GM12878 (cell line): Measurements from ENCODE around the gene VEGFB. TPM values are rescaled to one million over a fixed set of nuclear protein-coding genes. Genes with fewer than 3 reads are reported as not detected.

Experiments
- ATAC-seq: fragments of 200-7000 bp; cut with Tn5 transposase; 3 replicates; pipeline ENCODE4 v1.9.1; 2020; ENCODE audit warnings: mild to moderate bottlenecking, moderate library complexity
- BruUV-seq: library from RNA; stranded (reverse); fragments of 400-500 nt; replicated peaks from 2 replicates; lab custom pipeline; 2021; lab: Mats Ljungman, UMichigan
- CTCF ChIA-PET: fragments of 300-600 bp; sonication (Branson Sonifier 250); formaldehyde crosslinking; extraction: SDS; loops from one replicate; lab custom pipeline; 2021; ENCODE audit warnings: inconsistent platforms; lab: Yijun Ruan, JAX
- POLR2A ChIA-PET: fragments of 350-600 bp; formaldehyde crosslinking; extraction: SDS; loops from one replicate; lab custom pipeline; 2021; ENCODE audit warnings: inconsistent platforms; lab: Charles Lee
- RAD21 ChIA-PET: fragments of 300-600 bp; sonication (Branson Sonifier 250); formaldehyde crosslinking; loops from one replicate; lab custom pipeline; 2023; ENCODE audit warnings: antibody characterized with exemption; ENCODE audit not compliant: unreplicated experiment; lab: Charles Lee
- SMC1A ChIA-PET: fragments of 300-600 bp; sonication (Branson Sonifier 250); formaldehyde crosslinking; loops from one replicate; lab custom pipeline; 2023; ENCODE audit not compliant: unreplicated experiment, uncharacterized antibody; lab: Charles Lee
- DNase-seq: peaks from one replicate; pipeline ENCODE4 v3.0.0-alpha.2; 2011; ENCODE audit warnings: low read depth, low spot score
- FAIRE-seq: peaks from 3 replicates; lab custom pipeline; 2011; peaks lifted over from hg19 to GRCh38; lab: Jason Lieb, UNC
- H2AFZ ChIP-seq: 2 replicates; pipeline ENCODE4 v1.6.0; 2011; ENCODE audit warnings: low read depth, low read length, control low read depth; ENCODE audit not compliant: control insufficient read depth
- H3K27ac ChIP-seq: 2 replicates; pipeline ENCODE4 v1.5.1; 2011; ENCODE audit warnings: control low read depth; ENCODE audit not compliant: control insufficient read depth, insufficient read depth
- H3K27me3 ChIP-seq, 2 experiments: replicated peaks in 1 of 2; 2 replicates each; pipeline versions ENCODE4 v1.6.0 to v1.6.1; 2011; ENCODE audit warnings: low read length in 1 of 2; ENCODE audit not compliant: control insufficient read depth in 2 of 2, insufficient read depth in 2 of 2
- H3K36me3 ChIP-seq, 2 experiments: 2 replicates each; pipeline ENCODE4 v1.5.1; 2011; ENCODE audit warnings: low read length in 1 of 2; ENCODE audit not compliant: control insufficient read depth in 2 of 2, insufficient read depth in 2 of 2
- H3K4me1 ChIP-seq: 2 replicates; pipeline ENCODE4 v1.6.1; 2011; ENCODE audit warnings: mild to moderate bottlenecking, low read length, moderate library complexity, mixed read lengths; ENCODE audit not compliant: control insufficient read depth, insufficient read depth
- H3K4me2 ChIP-seq: 2 replicates; pipeline ENCODE4 v1.6.0; 2011; ENCODE audit warnings: control low read depth; ENCODE audit not compliant: control insufficient read depth, insufficient read depth
- H3K4me3 ChIP-seq: fragments of 200-600 bp; sonication (generic); 2 replicates; pipeline ENCODE4 v1.5.1; 2016
- H3K79me2 ChIP-seq: 2 replicates; pipeline ENCODE4 v1.6.0; 2011; ENCODE audit warnings: low read length; ENCODE audit not compliant: control insufficient read depth, insufficient read depth
- H3K9ac ChIP-seq: 2 replicates; pipeline ENCODE4 v1.8.0; 2011; ENCODE audit warnings: low read length, control low read depth, mixed read lengths; ENCODE audit not compliant: control insufficient read depth, insufficient read depth
- H3K9me3 ChIP-seq: replicated peaks from 3 replicates; pipeline ENCODE4 v1.5.1; 2011; ENCODE audit warnings: mild to moderate bottlenecking, low read length; ENCODE audit not compliant: control insufficient read depth, insufficient read depth
- H4K20me1 ChIP-seq: 2 replicates; pipeline ENCODE4 v1.6.0; 2011; ENCODE audit not compliant: control insufficient read depth, insufficient read depth
- ATF3 ChIP-seq: IDR thresholded peaks from 2 replicates; pipeline ENCODE4 v1.6.1; 2011; ENCODE audit warnings: low read depth, mild to moderate bottlenecking, low read length, moderate library complexity, borderline replicate concordance; ENCODE audit errors: extremely low read depth
- CEBPZ ChIP-seq: fragments of 150-350 bp; IDR thresholded peaks from 2 replicates; pipeline ENCODE4 v1.6.1; 2016; ENCODE audit warnings: low read depth, low read length
- EZH2 ChIP-seq: IDR thresholded peaks from 2 replicates; pipeline ENCODE4 v1.6.1; 2012; ENCODE audit warnings: low read depth, mild to moderate bottlenecking, control low read depth, inconsistent platforms, low read length, borderline replicate concordance; ENCODE audit not compliant: control insufficient read depth
- HDGF ChIP-seq: fragments of 450-650 bp; IDR thresholded peaks from 2 replicates; pipeline ENCODE4 v1.6.1; 2016; ENCODE audit warnings: antibody characterized with exemption
- HSF1 ChIP-seq: fragments of 150-350 bp; IDR thresholded peaks from 2 replicates; pipeline ENCODE4 v1.6.1; 2014; ENCODE audit warnings: mild to moderate bottlenecking, low read depth, low read length
- JUNB ChIP-seq: IDR thresholded peaks from 2 replicates; pipeline ENCODE4 v1.6.1; 2016; ENCODE audit warnings: antibody characterized with exemption, mild to moderate bottlenecking
- RAD51 ChIP-seq: fragments of 450-650 bp; IDR thresholded peaks from 2 replicates; pipeline ENCODE4 v1.6.1; 2016; ENCODE audit warnings: moderate library complexity, mild to moderate bottlenecking, inconsistent platforms
- RBBP5 ChIP-seq: fragments of 200-600 bp; sonication (generic); conservative IDR thresholded peaks from 2 replicates; pipeline ENCODE4 v1.6.1; 2016
- STAT3 ChIP-seq: IDR thresholded peaks from 2 replicates; pipeline ENCODE4 v1.6.1; 2011; ENCODE audit warnings: low read depth, low read length, improper control_type of control experiment
- WGBS: methylation state at CpG from one replicate; pipeline ENCODE4 v1.1.6; 2016; ENCODE audit warnings: low lambda C conversion rate; ENCODE audit not compliant: insufficient replicate concordance, insufficient coverage; ENCODE audit errors: missing lambda C conversion rate; 5-methylcytosine and 5-hydroxymethylcytosine counted together
- in situ Hi-C: fragments of 300-500 bp; cut with MboI; formaldehyde crosslinking; loops from 9 replicates; pipeline ENCODE4 v1.14.3; 2018; ENCODE audit warnings: mixed read lengths
- intact Hi-C: fragments of 100-400 bp; cut with micrococcal nuclease; formaldehyde crosslinking; loops from one replicate; pipeline ENCODE4 v1.14.2; 2022; ENCODE audit not compliant: unreplicated experiment
- polyA plus RNA-seq, 11 experiments: library from polyadenylated mRNA; depleted of rRNA in 4 of 11; unstranded in 6 of 11; stranded (reverse) in 5 of 11; fragments of >200 nt; fragmentation: Nextera tagmentation in 4 of 11; fragmentation: Illumina TruSeq in 1 of 11; extraction: Ambion mirVana in 4 of 11; extraction: Trizol in 1 of 11; gene quantifications; 1 replicate in 1 of 11; 2 replicates in 10 of 11; pipeline versions ENCODE4 v1.2.1 to v1.2.3, GENCODE V29; 2011 to 2016; ENCODE audit warnings: inconsistent platforms in 2 of 11, missing spikeins in 2 of 11, low read depth in 1 of 11
- total RNA-seq, 4 experiments: library from RNA; depleted of rRNA in 3 of 4; stranded (reverse); fragments of >200 nt in 3 of 4; fragmentation: Illumina TruSeq in 1 of 4; extraction: Trizol in 1 of 4; gene quantifications; 2 replicates each; pipeline versions ENCODE4 v1.2.1 to v1.2.3, GENCODE V29; 2013 to 2021

VEGFB gene
- total and polyA plus RNA-seq, 10 of the 15 experiments (the other 5 are each of a cell fraction or from before 2014, with no cell fraction given) = 7.0 to 75.8 (median 20.3) TPM

GRCh38 chr11:64201543-64201942, 32.8 kb upstream of the VEGFB start:
- Histone ChIP-seq H3K4me1 (peaks cover 22% of the 10 kb centered on the region), H3K9me3 (no peaks in the 10 kb centered on the region), H3K27me3 (no peaks in the 10 kb centered on the region), H3K36me3 (peaks cover 42% of the 10 kb centered on the region in 2 experiments), H2AFZ (no peak overlapping the region), H3K4me3 (no peak overlapping the region), H3K4me2 (no peak overlapping the region), H3K9ac (no peak overlapping the region), H4K20me1 (no peaks in the 10 kb centered on the region), H3K27ac (no peak overlapping the region), H3K79me2 (peaks cover 12% of the 10 kb centered on the region)
- BruUV-seq = no TSS peak
- RAD21 ChIA-PET = interaction anchor here (0.7 kb wide), 1 partner anchor 99 kb away, joined by 3 read pairs; no protein-coding TSS in a partner anchor
- DNase-seq (no peak), FAIRE-seq (no peak), ATAC-seq (no peak)
- in situ Hi-C loops (loop anchor here (5.0 kb wide), 1 partner anchor 101 kb away; the partner anchor contains the start of gene CATSPERZ), intact Hi-C loops (no loop called here)
- POLR2A ChIA-PET = interaction anchor here (1.2 kb wide), 1 partner anchor 22 kb away, joined by 5 read pairs; no protein-coding TSS in a partner anchor
- TF ChIP-seq HDGF = no peak
- no peak for TF ChIP-seq STAT3
- no peak for TF ChIP-seq RAD51
- TF ChIP-seq RBBP5 = no peak
- no peak for TF ChIP-seq JUNB
- TF ChIP-seq HSF1 = no peak
- TF ChIP-seq CEBPZ = no peak
- no peak for TF ChIP-seq EZH2
- no peak for TF ChIP-seq ATF3
- CTCF ChIA-PET = interaction anchor here (0.6 to 9.7 kb wide), 5 partner anchors 13 to 601 kb away, joined by 3 to 238 read pairs (median 4); partner anchors contain the start of genes CATSPERZ, ESRRA and PPP1R14B
- SMC1A ChIA-PET = no interaction called here
- 85% methylated on average over 3 of the region's 3 CpGs for WGBS
